Thyroid gland (tissue), 4 donors: ENCODE results near the gene QSOX2. TPM values are rescaled to one million over a fixed set of nuclear protein-coding genes. Genes with fewer than 3 reads are reported as not detected.

ENCODE experiments used
- DNase-seq, 2 donors: peaks; one replicate each; pipeline ENCODE4 v3.0.0-alpha.2; 2019
- H3K27ac ChIP-seq, 3 donors: fragments of 200-600 bp; sonication (generic); 1 replicate in 2 of 3; 2 replicates in 1 of 3; pipeline ENCODE4 v1.5.1; 2016 to 2019; ENCODE audit warnings: mild to moderate bottlenecking in 1 of 3, moderate library complexity in 1 of 3
- H3K27me3 ChIP-seq: fragments of 200-600 bp; sonication (generic); one replicate; pipeline ENCODE4 v1.5.1; 2019
- H3K36me3 ChIP-seq, 2 donors: fragments of 200-600 bp; sonication (generic); one replicate each; pipeline ENCODE4 v1.5.1; 2016 to 2019
- H3K4me1 ChIP-seq, 2 donors: fragments of 200-600 bp; sonication (generic); one replicate each; pipeline ENCODE4 v1.5.1; 2017 to 2019
- H3K4me3 ChIP-seq, 3 donors: fragments of 200-600 bp; sonication (generic); replicated peaks in 1 of 3; 1 replicate in 2 of 3; 2 replicates in 1 of 3; pipeline ENCODE4 v1.5.1; 2016; ENCODE audit warnings: mild to moderate bottlenecking in 1 of 3
- H3K9me3 ChIP-seq: fragments of 200-600 bp; sonication (generic); one replicate; pipeline ENCODE4 v1.5.1; 2017
- POLR2A ChIP-seq, 2 donors: fragments of 450-650 bp; IDR thresholded peaks; one replicate each; pipeline ENCODE4 v1.6.1; 2017; ENCODE audit warnings: antibody characterized with exemption in 2 of 2, mild to moderate bottlenecking in 2 of 2, moderate library complexity in 1 of 2
- WGBS, 2 donors: methylation state at CpG; one replicate each; pipeline ENCODE4 v1.1.5; 2017; 5-methylcytosine and 5-hydroxymethylcytosine counted together
- intact Hi-C: fragments of 100-400 bp; cut with DNase I; formaldehyde crosslinking; loops from one replicate; pipeline ENCODE4 v1.15.1; 2023
- total RNA-seq, 4 donors: library from RNA; depleted of rRNA; stranded (reverse); fragments of >200 nt; gene quantifications; one replicate each; pipeline ENCODE4 v1.2.3, GENCODE V29; 2016
- TF ChIP-seq, protein P1 (sequence below), 6 experiments: fragments of 200-600 bp in 3 of 6; fragments of 450-650 bp in 3 of 6; sonication (generic) in 3 of 6; IDR thresholded peaks; one replicate each; pipeline ENCODE4 v1.5.1; 2016 to 2019; ENCODE audit warnings: antibody characterized with exemption in 6 of 6, mild to moderate bottlenecking in 2 of 6, inconsistent platforms in 1 of 6, moderate library complexity in 1 of 6

Gene QSOX2
- total RNA-seq, 4 donors from 2014 or later: 8.9 to 19.1 (median 11.2) TPM

- DNase-seq: no peak
- H3K27me3 ChIP-seq: no peaks in the 10 kb centered on the region
- H3K4me1 ChIP-seq: no peaks in the 10 kb centered on the region
- 78 to 86% methylated on average over 11 to 14 of the region's 14 CpGs for WGBS, 2 donors
- H3K36me3 ChIP-seq: no peaks in the 10 kb centered on the region
- H3K9me3 ChIP-seq: no peaks in the 10 kb centered on the region
- H3K27ac ChIP-seq: no peak overlapping the region
- intact Hi-C loops: loop anchor here (10.0 kb wide), 1 partner anchor 111 kb away; no protein-coding TSS in a partner anchor
- TF ChIP-seq POLR2A (IDR thresholded peaks at IDR 0.05): no peak
- TF ChIP-seq, protein P1, sequence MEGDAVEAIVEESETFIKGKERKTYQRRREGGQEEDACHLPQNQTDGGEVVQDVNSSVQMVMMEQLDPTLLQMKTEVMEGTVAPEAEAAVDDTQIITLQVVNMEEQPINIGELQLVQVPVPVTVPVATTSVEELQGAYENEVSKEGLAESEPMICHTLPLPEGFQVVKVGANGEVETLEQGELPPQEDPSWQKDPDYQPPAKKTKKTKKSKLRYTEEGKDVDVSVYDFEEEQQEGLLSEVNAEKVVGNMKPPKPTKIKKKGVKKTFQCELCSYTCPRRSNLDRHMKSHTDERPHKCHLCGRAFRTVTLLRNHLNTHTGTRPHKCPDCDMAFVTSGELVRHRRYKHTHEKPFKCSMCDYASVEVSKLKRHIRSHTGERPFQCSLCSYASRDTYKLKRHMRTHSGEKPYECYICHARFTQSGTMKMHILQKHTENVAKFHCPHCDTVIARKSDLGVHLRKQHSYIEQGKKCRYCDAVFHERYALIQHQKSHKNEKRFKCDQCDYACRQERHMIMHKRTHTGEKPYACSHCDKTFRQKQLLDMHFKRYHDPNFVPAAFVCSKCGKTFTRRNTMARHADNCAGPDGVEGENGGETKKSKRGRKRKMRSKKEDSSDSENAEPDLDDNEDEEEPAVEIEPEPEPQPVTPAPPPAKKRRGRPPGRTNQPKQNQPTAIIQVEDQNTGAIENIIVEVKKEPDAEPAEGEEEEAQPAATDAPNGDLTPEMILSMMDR (IDR thresholded peaks at IDR 0.05): no peak
- H3K4me3 ChIP-seq: no peak overlapping the region
These were observed 71.8 kb downstream of the QSOX2 start for GRCh38 chr9:136173648-136174290.

DNA sequence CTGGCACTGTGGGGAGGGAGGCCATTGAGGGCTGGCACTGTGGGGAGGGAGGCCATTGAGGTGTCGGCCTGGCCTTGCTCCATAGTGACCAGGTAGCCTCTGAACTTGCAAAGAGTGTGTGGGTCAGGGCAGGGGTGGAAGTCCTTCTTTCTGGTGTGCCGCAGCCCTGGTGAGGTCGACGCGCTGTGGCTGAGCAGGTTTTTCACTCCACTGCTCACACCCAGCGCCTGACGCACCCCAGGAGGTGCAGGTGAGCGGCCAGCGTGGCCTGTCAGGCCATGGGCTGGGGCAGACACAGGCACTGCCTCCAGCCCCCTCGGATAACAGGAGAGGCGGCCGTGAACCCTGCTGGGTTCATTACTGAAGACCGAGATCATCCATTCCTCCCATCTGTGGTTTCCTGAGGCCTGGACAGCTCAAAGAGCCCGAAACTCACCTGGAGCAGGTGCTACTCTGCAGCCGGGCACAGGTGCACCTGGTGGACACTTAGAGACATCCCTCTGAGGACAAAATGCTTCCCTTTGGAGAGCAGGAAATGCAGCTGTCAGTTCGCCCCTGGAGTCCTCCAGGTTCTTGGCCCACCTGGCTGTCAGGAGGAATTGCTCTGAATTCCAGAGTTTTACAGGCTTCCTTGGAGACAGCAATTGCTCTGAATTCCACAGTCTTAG, 73.1 kb downstream of the QSOX2 start:
- WGBS, 2 donors: 83 to 89% methylated on average over 8 of the region's 16 CpGs
- H3K36me3 ChIP-seq: no peaks in the 10 kb centered on the region
- TF ChIP-seq POLR2A (IDR thresholded peaks at IDR 0.05): no peak
- TF ChIP-seq, protein P1 (IDR thresholded peaks at IDR 0.05): no peak
- no peaks in the 10 kb centered on the region for H3K9me3 ChIP-seq
- no peak overlapping the region for H3K4me3 ChIP-seq
- DNase-seq: no peak
- intact Hi-C loops: loop anchor here (10.0 kb wide), 1 partner anchor 112 kb away; no protein-coding TSS in a partner anchor
- H3K27ac ChIP-seq: no peak overlapping the region
- no peaks in the 10 kb centered on the region for H3K4me1 ChIP-seq
- no peaks in the 10 kb centered on the region for H3K27me3 ChIP-seq

GRCh38 chr9:136171801-136172411, 73.7 kb downstream of the QSOX2 start:
- no peaks in the 10 kb centered on the region for H3K36me3 ChIP-seq
- WGBS, 2 donors: 58 to 88% methylated on average over 7 to 10 of the region's 11 CpGs
- TF ChIP-seq POLR2A (IDR thresholded peaks at IDR 0.05): no peak
- TF ChIP-seq, protein P1 (IDR thresholded peaks at IDR 0.05): no peak
- DNase-seq: no peak
- no peaks in the 10 kb centered on the region for H3K9me3 ChIP-seq
- no peaks in the 10 kb centered on the region for H3K4me1 ChIP-seq
- no peak overlapping the region for H3K27ac ChIP-seq
- intact Hi-C loops: loop anchor here (10.0 kb wide), 1 partner anchor 113 kb away; no protein-coding TSS in a partner anchor
- no peaks in the 10 kb centered on the region for H3K27me3 ChIP-seq
- H3K4me3 ChIP-seq: no peak overlapping the region

GRCh38 chr9:136171009-136171800, 74.4 kb downstream of the QSOX2 start:
- Histone ChIP-seq H3K4me3 (no peak overlapping the region), H3K27me3 (no peaks in the 10 kb centered on the region), H3K9me3 (no peaks in the 10 kb centered on the region), H3K27ac (no peak overlapping the region), H3K36me3 (no peaks in the 10 kb centered on the region), H3K4me1 (no peaks in the 10 kb centered on the region)
- intact Hi-C loops: loop anchor here (10.0 kb wide), 1 partner anchor 114 kb away; no protein-coding TSS in a partner anchor
- TF ChIP-seq POLR2A (IDR thresholded peaks at IDR 0.05): no peak
- TF ChIP-seq, protein P1 (IDR thresholded peaks at IDR 0.05): no peak
- WGBS, 2 donors: 52 to 66% methylated on average over 14 to 16 of the region's 16 CpGs
- no peak for DNase-seq
